Esophagus muscularis mucosa (tissue), 4 donors: ENCODE measurements around the gene SLC16A1. TPM values are rescaled to one million over a fixed set of nuclear protein-coding genes. Genes with fewer than 3 reads are reported as not detected.
"Not testable (repeated sequence)": the region's sequence is repeated elsewhere in the genome, so short reads cannot be mapped to it uniquely, and the experiment has no call there.

Experiments
- DNase-seq: peaks from one replicate; pipeline ENCODE4 v3.0.0-alpha.2; 2017; ENCODE audit errors: extremely low spot score
- H3K27ac ChIP-seq, 4 donors: fragments of 200-600 bp; sonication (generic); replicated peaks in 1 of 4; 1 replicate in 3 of 4; 2 replicates in 1 of 4; pipeline ENCODE4 v1.5.1; 2016 to 2019; ENCODE audit warnings: mild to moderate bottlenecking in 1 of 4
- H3K27me3 ChIP-seq, 4 donors: fragments of 200-600 bp; sonication (generic); one replicate each; pipeline versions ENCODE4 v1.5.1 to v1.6.0; 2016 to 2019
- H3K36me3 ChIP-seq, 4 donors: fragments of 200-600 bp; sonication (generic); one replicate each; pipeline ENCODE4 v1.5.1; 2016 to 2019
- H3K4me1 ChIP-seq, 4 donors: fragments of 200-600 bp; sonication (generic); one replicate each; pipeline ENCODE4 v1.5.1; 2016 to 2019
- H3K4me3 ChIP-seq, 4 donors: fragments of 200-600 bp; sonication (generic); 1 replicate in 2 of 4; 2 replicates in 2 of 4; pipeline ENCODE4 v1.5.1; 2016 to 2019; ENCODE audit warnings: mild to moderate bottlenecking in 4 of 4, moderate library complexity in 1 of 4
- H3K9me3 ChIP-seq, 4 donors: fragments of 200-600 bp; sonication (generic); 1 replicate in 3 of 4; 2 replicates in 1 of 4; pipeline ENCODE4 v1.5.1; 2016 to 2019
- CTCF ChIP-seq, 3 experiments: fragments of 200-600 bp in 2 of 3; fragments of 450-650 bp in 1 of 3; sonication (generic) in 2 of 3; IDR thresholded peaks; one replicate each; pipeline ENCODE4 v1.5.1; 2017 to 2019; ENCODE audit warnings: antibody characterized with exemption in 3 of 3, mild to moderate bottlenecking in 2 of 3, moderate library complexity in 1 of 3
- EP300 ChIP-seq: sonication (generic); formaldehyde crosslinking; IDR thresholded peaks from one replicate; pipeline ENCODE4 v1.6.1; 2017; ENCODE audit warnings: antibody characterized with exemption
- POLR2A ChIP-seq: fragments of 450-650 bp; IDR thresholded peaks from one replicate; pipeline ENCODE4 v1.6.1; 2017; ENCODE audit warnings: antibody characterized with exemption, moderate library complexity, mild to moderate bottlenecking, low read depth
- POLR2AphosphoS5 ChIP-seq, 2 donors: sonication (generic); formaldehyde crosslinking; IDR thresholded peaks; one replicate each; pipeline ENCODE4 v1.6.1; 2017; ENCODE audit warnings: antibody characterized with exemption in 2 of 2
- WGBS: methylation state at CpG from one replicate; pipeline ENCODE4 v1.1.5; 2018; 5-methylcytosine and 5-hydroxymethylcytosine counted together
- intact Hi-C: fragments of 100-400 bp; cut with DNase I; formaldehyde crosslinking; loops from one replicate; pipeline ENCODE4 v1.15.1; 2023
- total RNA-seq, 4 donors: library from RNA; depleted of rRNA; stranded (reverse); fragments of >200 nt; gene quantifications; one replicate each; pipeline versions ENCODE4 v1.1.0 to v1.2.1, GENCODE V29; 2016

Gene SLC16A1
- total RNA-seq, 4 donors from 2014 or later: 29.9 to 40.1 (median 33.7) TPM

GRCh38 chr1:112896783-112897182 lies 59.2 kb downstream of the SLC16A1 start:
- H3K27ac ChIP-seq: no peak overlapping the region
- H3K36me3 ChIP-seq: no peaks in the 10 kb centered on the region
- DNase-seq: no peak
- peaks cover 0 to 25% (median 12%) of the 10 kb centered on the region in 4 donors for H3K9me3 ChIP-seq
- intact Hi-C loops: no loop called here
- no peak for TF ChIP-seq EP300
- no peak overlapping the region for H3K4me3 ChIP-seq
- no peaks in the 10 kb centered on the region for H3K4me1 ChIP-seq
- H3K27me3 ChIP-seq: no peaks in the 10 kb centered on the region

GRCh38 chr1:112894561-112895011 lies 61.4 kb downstream of the SLC16A1 start:
- TF ChIP-seq CTCF (IDR thresholded peaks at IDR 0.05) (no peak), EP300 (no peak), POLR2A (no peak), POLR2AphosphoS5 (IDR thresholded peaks at IDR 0.05) (no peak)
- intact Hi-C loops: no loop called here
- WGBS: 94% methylated on average over 11 of the region's 35 CpGs

GRCh38 chr1:112894010-112894292 lies 62.0 kb downstream of the SLC16A1 start:
- DNase-seq: no peak
- no peaks in the 10 kb centered on the region for H3K27me3 ChIP-seq
- no peak overlapping the region for H3K27ac ChIP-seq
- H3K4me3 ChIP-seq: no peak overlapping the region
- no peaks in the 10 kb centered on the region for H3K4me1 ChIP-seq
- TF ChIP-seq POLR2AphosphoS5 (IDR thresholded peaks at IDR 0.05) (no peak), CTCF (IDR thresholded peaks at IDR 0.05) (no peak), POLR2A (no peak)
- WGBS: 93% methylated on average over 3 of the region's 3 CpGs
- intact Hi-C loops: no loop called here
- H3K9me3 ChIP-seq: peaks cover 0 to 25% (median 12%) of the 10 kb centered on the region in 4 donors
- H3K36me3 ChIP-seq: no peaks in the 10 kb centered on the region

More at GRCh38 chr1:112894561-112895011, 61.4 kb downstream of the SLC16A1 start:
- Histone ChIP-seq H3K27me3 (no peaks in the 10 kb centered on the region), H3K27ac (no peak overlapping the region), H3K36me3 (no peaks in the 10 kb centered on the region), H3K4me1 (no peaks in the 10 kb centered on the region), H3K9me3 (peaks cover 0 to 25% (median 12%) of the 10 kb centered on the region in 4 donors), H3K4me3 (no peak overlapping the region)
- DNase-seq: no peak

GRCh38 chr1:112893288-112894009 lies 62.5 kb downstream of the SLC16A1 start:
- no peaks in the 10 kb centered on the region for H3K4me1 ChIP-seq
- DNase-seq: peak; percentile 21
- TF ChIP-seq POLR2AphosphoS5 (IDR thresholded peaks at IDR 0.05) (no peak), POLR2A (no peak), EP300 (no peak), CTCF (IDR thresholded peaks at IDR 0.05) (no peak)
- H3K36me3 ChIP-seq: no peaks in the 10 kb centered on the region
- H3K27me3 ChIP-seq: no peaks in the 10 kb centered on the region
- H3K9me3 ChIP-seq: peaks cover 0 to 25% (median 12%) of the 10 kb centered on the region in 4 donors
- intact Hi-C loops: no loop called here
- H3K27ac ChIP-seq: no peak overlapping the region
- H3K4me3 ChIP-seq: no peak overlapping the region
- WGBS: 91% methylated on average over 6 of the region's 6 CpGs

- 92% methylated on average over 9 of the region's 9 CpGs for WGBS
- intact Hi-C loops, H3K4me1 ChIP-seq, H3K27ac ChIP-seq, H3K4me3 ChIP-seq, H3K27me3 ChIP-seq, DNase-seq, H3K36me3 ChIP-seq: not testable (repeated sequence)
- peaks cover 0 to 19% (median 9%) of the 10 kb centered on the region in 4 donors for H3K9me3 ChIP-seq
Measured at GRCh38 chr1:112889906-112890305, 66.1 kb downstream of the SLC16A1 start.
